GM19193 (cell line): Measurements from ENCODE around the gene ANKRD11.

Experiments
- POLR2A ChIP-seq: IDR thresholded peaks from 4 replicates; pipeline ENCODE4 v1.6.1; 2011; ENCODE audit not compliant: insufficient read depth, insufficient read length; ENCODE audit errors: extremely low read depth

ANKRD11 gene

DNA sequence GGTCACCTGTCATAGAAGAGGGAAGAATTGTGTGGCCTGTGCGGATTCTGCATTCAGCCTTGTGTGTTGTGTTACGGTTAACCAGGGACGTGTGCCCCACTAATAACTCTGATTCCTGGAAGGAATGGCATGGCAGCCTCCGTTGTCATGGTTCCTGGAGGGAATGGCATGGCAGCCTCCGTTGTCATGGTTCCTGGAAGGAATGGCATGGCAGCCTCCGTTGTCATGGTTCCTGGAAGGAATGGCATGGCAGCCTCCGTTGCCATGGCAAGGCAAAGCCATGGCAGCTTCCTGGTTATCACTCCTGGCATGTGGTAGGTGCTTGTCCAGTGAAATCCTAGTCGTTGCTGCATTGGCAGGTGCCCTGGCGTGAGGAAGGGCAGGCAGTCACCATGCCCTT, 26.8 kb upstream of the ANKRD11 start:
- TF ChIP-seq POLR2A: no peak

DNA sequence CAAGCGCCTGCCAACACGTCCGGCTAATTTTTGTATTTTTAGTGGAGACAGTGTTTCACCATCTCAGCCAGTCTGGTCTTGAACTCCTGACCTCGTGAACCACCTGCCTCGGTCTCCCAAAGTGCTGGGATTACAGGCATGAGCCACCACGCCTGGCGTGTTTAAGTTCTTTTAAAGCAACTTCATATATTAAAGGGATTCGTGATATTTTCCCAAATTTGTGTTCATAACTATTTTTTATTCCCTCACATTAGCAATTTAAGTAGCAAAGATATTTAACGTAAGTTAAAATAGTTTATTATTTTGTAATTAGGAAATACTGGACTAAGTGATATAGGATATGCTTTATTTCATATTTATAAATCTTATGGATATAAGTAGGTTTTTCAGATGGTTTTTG, 22.1 kb upstream of the ANKRD11 start:
- TF ChIP-seq POLR2A: no peak

DNA sequence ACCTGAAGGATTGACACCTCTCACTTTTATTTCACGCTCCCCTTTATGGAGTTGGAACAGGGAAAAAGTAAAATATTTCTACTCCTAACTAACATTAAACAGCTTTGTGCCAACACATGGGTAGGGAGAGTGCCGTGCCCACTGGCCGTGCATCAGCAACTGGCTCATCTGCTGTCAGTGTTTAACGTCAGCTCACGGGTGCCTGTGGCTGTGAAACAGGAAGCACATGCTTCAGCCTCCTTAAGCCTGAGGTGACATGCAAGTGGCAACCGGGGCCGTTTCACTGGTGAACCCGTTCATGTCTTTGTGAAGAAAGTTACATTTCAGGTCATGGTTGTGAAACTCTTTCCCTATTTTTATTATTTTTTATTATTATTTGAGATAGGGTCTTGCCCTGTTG, 21.0 kb upstream of the ANKRD11 start:
- no peak for TF ChIP-seq POLR2A

DNA sequence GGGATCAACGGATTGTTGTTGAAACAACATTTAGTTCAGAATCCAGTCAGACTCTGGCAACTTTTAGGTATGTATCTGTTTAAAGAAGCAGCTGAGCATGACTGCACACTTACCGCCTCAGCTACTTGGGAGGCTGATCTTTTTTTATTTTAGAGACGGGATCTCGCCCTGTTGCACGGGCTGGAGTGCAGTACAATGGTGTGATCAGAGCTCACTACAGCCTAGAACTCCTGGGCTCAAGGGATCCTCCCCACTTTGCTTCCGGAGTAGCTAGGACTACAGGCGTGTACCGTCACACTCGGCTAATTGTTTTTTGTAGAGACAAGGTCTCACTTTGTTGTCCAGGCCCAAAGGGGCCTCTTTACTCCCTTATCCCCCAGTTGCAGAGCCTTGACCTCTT, 20.2 kb upstream of the ANKRD11 start:
- no peak for TF ChIP-seq POLR2A

DNA sequence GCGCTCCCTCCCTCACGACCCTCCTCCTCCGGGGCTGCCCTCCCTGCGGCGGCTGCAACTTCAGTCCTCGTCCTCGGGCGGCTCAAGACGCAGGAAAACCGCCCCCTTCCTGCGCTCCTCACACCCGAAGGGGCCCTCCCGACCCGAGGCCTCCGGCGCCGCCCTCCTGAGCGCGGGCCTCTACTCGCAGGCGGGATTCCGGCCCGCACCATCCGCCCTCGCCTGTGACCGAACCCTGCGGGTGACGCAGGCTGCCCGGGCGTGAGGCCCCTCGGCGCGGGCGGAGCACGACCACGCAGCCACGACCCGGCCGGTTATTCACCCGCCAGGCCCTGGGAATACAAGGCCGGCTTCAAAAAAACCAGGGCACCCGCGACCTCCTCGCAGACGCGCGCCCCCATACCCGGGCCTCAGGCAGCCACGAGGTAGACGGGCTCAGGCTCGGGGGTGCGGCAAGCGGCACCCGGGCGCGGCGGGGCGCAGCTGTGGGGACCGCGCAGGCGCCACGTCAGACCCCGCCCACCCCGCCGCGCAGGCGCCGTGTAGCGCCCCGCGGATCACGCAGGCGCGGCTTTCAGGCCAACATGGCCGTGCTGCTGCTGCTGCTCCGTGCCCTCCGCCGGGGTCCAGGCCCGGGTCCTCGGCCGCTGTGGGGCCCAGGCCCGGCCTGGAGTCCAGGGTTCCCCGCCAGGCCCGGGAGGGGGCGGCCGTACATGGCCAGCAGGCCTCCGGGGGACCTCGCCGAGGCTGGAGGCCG, 17.7 kb upstream of the ANKRD11 start, which contains the start of gene SPG7:
TSS of gene SPG7 (plus strand) at position 570 of the 757 bp plus-strand sequence. CDS start at position 585, 15 bp downstream.
- TF ChIP-seq POLR2A: peak; percentile 95

DNA sequence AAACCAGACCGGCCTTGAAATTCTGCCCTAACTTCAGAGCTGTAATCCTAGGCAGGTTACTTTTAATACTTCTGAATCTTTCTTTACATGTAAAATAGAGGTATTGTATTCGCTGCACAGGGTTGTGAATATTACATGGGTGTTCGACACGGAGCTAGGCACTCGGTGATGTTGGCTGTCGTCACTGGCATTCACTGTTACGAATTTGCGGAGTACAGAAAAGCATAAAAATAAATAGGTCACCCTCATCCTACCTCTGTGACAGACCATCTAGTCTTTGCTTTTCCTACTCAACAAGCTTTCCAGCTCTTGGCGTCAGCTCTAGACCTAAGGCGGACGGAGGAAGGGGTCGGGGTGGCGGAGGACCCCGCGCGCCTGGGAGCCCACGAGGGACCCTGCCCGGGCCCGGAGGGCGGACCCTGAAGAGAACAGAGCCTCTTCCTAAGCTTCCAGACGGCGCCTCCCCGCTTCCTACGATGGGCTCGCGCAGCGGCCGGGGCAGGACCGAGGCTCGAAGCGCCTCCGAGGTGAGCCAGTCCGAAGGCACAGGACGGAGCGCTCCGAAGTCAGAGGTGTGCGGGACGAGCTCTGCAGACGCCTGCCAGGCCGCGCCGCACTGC, 17.0 kb upstream of the ANKRD11 start:
- no peak for TF ChIP-seq POLR2A

DNA sequence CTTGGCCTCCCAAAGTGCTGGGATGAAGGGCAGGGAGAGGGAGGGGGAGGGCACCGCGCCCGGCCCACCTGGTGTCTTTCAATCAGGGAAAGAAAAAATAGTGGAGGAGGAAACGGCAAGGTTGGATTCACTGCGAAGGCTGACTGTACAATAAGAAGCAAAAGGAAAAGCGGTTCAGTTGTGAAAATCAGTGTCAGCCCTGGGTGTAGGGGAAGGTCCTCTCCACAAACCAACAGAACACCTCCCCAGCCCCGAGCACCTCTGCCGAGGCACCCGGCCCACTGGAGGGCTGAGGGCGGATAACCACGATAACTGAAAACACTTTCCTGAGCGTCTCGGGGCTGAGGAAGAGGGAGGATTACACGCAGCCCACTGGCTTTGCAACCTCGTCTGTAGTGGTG, 16.4 kb upstream of the ANKRD11 start:
- TF ChIP-seq POLR2A: no peak

DNA sequence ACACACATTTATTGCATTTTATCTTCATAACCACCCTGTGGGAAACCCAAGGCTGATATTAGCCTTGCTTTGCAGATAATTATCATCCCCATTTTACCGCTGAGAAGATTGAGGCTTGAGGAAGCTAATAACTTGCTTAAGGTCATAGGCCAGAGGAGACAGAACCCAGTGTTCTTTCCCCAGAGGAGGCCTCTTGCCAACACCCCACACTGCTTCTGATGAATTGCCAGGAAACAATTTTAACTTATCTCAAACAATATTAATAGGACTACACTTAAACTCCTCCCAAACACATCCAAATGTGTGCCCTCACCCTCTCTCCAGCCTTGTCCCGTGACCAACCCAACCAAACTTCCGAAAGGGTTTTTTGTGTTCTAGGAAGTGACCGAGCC, 15.7 kb upstream of the ANKRD11 start:
- no peak for TF ChIP-seq POLR2A

DNA sequence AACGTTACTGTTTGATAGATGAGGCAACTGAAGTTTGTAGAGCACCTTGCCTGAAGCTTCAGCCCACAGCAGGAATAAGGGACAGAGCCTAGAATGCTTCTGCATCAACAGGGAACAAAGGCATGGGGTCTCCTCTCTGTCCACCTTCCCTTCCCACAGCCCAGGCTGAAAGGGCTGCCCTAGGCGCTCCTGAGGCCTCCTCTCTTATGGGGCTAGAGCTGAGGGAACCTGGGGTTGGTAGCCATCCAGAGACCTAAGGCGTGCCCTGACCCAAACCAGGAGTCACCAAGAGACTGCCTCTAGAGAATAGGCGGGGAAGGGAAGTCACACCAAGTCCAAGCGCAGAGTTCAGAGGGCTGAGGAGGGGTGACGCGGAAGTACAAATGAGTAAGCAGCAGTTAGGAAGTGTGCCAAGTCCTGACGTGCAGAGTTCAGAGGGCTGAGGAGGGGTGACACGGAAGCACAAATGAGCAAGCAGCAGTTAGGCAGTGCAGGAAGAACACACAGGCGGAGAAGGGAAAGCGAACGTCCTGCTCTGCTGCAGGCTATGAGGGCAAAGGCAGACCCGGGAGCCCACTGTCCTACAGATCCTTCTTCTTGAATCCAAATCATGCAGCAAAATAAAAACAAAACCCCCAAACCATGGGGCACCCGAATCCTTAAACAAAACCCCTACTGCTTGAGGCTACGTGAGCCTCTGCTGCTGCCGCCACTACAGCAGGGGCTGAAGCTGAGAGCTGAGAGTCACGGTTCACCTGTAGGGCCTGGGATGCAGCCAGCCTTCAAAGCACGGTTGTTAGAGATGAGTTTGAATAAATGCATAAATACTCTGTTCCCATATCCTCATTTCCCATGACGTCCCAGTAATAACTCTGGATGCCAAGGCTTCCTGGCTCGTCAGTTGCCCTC, 15.1 kb upstream of the ANKRD11 start:
- peak; percentile 65 for TF ChIP-seq POLR2A

DNA sequence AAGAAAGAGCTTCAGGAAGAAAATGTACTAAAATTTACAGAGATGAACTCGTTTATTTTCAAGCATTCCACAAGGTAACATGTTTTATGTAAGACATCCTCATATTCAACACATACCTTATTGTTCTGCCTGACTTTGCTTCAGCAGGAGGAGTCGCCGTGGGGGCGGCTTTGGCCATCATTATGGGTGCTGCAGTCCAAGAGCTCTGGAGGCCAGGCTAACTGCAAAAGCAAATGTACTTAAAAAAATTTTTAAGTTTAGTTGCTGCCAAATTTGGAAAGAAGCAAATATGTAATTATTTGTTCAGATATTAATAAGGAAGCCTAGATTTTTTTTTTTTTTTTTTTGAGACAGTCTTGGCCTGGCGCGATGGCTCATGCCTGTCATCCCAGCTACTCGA, 13.7 kb upstream of the ANKRD11 start:
- no peak for TF ChIP-seq POLR2A

DNA sequence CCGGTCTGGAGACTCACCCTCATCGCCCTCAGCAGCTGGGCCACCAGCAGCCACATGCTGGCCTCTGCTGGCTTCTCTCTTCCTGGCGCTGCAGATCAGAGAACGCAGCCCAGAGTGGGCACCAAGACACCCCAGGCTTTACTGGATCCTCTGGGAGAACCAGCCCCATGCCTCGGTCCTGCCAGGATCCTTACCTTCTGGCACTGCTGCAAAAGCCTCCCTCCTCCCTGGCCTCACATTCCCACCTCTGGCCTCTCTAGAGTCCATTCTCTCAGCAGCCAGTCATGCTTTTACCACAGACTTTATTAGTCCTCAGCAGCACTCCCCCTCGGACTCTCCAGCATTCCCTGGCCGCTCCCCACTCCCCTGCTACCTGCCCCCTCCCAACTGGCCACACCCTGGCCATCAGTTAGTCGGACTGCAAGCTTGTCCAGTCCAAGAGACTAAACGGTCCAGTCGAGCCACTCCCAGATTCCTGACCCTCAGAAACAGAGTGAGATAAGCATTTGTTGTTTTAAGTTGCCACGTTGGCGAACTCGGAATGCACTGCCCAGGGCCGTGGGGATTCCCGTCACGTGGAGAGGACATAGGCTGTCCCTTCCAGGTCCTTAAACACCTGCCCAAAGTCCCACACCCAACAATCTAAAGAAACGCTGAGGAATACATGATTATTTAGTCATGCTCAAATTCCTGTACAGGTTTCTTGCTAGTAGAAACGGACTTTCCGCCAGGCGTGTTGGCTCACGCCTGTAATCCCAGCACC, 11.9 kb upstream of the ANKRD11 start:
- no peak for TF ChIP-seq POLR2A

DNA sequence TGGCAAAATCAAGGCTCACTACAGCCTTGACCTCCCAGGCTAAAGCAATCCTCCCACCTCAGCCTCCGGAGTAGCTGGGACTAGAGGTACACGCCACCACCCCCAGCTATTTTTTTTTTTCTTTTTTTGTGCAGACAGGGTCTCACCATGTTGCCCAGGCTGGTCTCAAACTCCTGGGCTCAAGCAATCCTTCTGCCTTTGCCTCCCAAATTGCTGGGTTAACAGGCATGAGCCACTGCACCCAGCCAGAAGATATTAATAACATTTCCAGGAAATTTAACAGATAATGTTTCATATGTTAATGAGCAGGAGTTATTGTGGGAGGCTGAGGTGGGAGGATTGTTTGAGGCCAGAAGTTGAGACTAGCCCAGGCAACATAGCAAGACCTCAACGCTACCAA, 9.4 kb upstream of the ANKRD11 start:
- no peak for TF ChIP-seq POLR2A

DNA sequence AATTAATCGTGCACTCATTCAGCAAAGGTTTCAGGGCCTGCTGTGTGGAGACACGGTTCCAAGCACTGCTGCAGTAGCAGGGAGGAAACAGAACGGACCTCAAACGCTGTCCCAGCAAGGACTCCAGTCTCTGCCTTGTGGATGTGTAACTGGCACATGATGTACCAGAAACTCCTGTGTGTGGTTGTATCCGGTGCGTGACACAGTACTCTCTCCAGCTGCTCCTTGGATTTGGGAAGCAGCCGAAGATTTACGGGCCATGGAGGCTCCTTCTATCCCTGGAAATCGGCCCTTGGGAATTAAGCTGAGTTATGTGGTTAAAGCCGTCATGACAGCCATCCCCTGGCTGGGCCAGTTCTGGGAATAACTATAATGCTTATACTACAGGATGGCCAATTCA, 8.5 kb upstream of the ANKRD11 start:
- TF ChIP-seq POLR2A: no peak

DNA sequence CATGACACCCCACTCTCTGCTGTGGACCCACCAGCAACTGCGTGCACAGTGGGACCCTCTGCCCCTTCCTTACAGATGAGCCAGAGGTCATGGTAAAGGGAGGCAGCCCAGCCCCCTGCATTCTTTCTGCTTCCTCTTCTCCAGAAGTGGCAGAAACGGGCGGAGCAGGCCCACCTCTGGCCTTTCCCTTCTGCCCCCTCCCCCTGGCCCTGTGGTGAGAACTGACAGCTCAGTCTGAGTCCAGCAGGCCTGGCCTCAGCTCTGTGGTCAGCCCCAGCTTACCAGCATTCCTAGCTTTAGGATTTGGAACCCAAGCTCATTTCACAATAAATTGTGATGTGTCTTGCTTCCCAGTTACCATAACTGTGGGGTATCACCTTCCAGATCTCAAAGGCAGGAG, 4.8 kb upstream of the ANKRD11 start:
- no peak for TF ChIP-seq POLR2A

DNA sequence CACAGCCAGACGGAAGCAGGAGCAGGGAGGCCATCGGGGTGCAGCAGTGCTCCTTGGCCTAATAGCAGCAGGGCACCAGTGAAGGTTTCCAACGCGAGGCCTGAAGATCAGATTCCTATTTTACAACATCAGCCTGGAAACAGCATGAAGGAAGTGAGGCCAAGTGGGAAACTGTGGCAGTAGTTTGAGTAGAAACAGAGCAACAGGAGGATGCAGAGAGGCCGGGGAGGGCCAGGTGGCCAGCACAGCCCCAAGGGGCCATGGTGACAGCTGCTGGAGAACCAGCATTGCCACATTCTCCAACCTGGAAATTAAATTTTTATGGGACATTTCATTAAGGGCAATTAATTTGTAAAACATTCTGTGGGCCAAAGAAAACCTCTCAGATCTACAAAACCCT, 3.4 kb upstream of the ANKRD11 start:
- TF ChIP-seq POLR2A: no peak
